ENCODE results near the gene TUBAL3. TPM values are rescaled to one million over a fixed set of nuclear protein-coding genes. Genes with fewer than 3 reads are reported as not detected.

TUBAL3 gene
- total RNA-seq, 1 experiment from 2014 or later: 0.98 TPM

DNA sequence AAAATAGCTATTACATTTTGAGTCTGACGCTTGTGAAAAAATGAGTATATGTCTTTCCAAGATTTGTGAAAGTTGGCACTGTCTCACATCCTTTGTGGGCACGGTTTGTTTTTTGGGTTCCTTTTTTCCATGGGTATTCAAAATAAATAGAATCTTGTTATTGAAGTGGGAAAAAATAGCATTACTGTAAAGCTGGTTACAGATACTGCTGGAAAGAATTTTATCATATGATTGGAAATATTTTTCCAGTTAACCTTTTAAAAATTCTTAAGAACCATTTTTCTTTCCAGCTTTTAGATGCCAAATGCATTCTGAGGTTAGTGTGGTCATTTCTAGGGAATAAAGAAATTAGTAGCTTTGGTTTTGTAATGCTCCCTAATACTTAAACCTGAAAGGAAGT, 19.1 kb upstream of the TUBAL3 start:
- Histone ChIP-seq H3K4me1 (ENCODE audit: control insufficient read depth in 1 of 2, insufficient read depth in 2 of 2, low read length in 2 of 2) (no peaks in the 10 kb centered on the region), H3K36me3 (ENCODE audit: control insufficient read depth in 1 of 2, insufficient read depth in 2 of 2, low read length in 2 of 2) (peaks cover 0 to 3% of the 10 kb centered on the region in 2 experiments; a peak in 1 of 4 replicates), H3K9me2 (ENCODE audit: insufficient read depth) (no peaks in the 10 kb centered on the region), H3K4me2 (ENCODE audit: low read length) (no peak overlapping the region), H3K4me3 (replicated peaks in 1 of 2; ENCODE audit: low read depth in 1 of 2, low read length in 2 of 2) (no peak overlapping the region), H3K79me2 (ENCODE audit: insufficient read depth, low read length) (peaks cover 94% of the 10 kb centered on the region), H3K9me3 (ENCODE audit: control insufficient read depth in 1 of 2, insufficient read depth in 1 of 2, low read depth in 1 of 2, low read length in 2 of 2) (no peaks in the 10 kb centered on the region; a peak in 1 of 4 replicates), H4K20me1 (ENCODE audit: insufficient read depth) (peaks cover 6% of the 10 kb centered on the region; the same call in 1 of the 2 replicates), H2AFZ (ENCODE audit: low read depth, low read length, poor library complexity, severe bottlenecking) (no peak overlapping the region), H3K27ac (ENCODE audit: low read depth, low read length) (no peak overlapping the region), H3K9ac (ENCODE audit: low read length) (no peak overlapping the region), H3K27me3 (ENCODE audit: insufficient read depth, low read length) (no peaks in the 10 kb centered on the region)
- RAD21 ChIA-PET (ENCODE audit: low non-redundant PET in 1 of 2, low total read pairs in 2 of 2, uncharacterized antibody in 2 of 2, unreplicated experiment in 2 of 2): no interaction called here
- CTCF ChIA-PET: interaction anchor here (1.4 to 2.9 kb wide), 3 partner anchors 10 to 609 kb away, joined by 3 to 23 read pairs (median 3); no protein-coding TSS in a partner anchor
- ATAC-seq (no peak), DNase-seq (ENCODE audit: low read depth, low spot score) (no peak)
- no peak for TF ChIP-seq ZFX (IDR thresholded peaks at IDR 0.05)
- no peak for TF ChIP-seq ELF1 (IDR thresholded peaks at IDR 0.05; ENCODE audit: borderline replicate concordance, low read depth)
- POLR2A ChIA-PET: no interaction called here
- intact Hi-C loops (cut with micrococcal nuclease): no loop called here
- no TSS peak for BruUV-seq (replicated peaks)

DNA sequence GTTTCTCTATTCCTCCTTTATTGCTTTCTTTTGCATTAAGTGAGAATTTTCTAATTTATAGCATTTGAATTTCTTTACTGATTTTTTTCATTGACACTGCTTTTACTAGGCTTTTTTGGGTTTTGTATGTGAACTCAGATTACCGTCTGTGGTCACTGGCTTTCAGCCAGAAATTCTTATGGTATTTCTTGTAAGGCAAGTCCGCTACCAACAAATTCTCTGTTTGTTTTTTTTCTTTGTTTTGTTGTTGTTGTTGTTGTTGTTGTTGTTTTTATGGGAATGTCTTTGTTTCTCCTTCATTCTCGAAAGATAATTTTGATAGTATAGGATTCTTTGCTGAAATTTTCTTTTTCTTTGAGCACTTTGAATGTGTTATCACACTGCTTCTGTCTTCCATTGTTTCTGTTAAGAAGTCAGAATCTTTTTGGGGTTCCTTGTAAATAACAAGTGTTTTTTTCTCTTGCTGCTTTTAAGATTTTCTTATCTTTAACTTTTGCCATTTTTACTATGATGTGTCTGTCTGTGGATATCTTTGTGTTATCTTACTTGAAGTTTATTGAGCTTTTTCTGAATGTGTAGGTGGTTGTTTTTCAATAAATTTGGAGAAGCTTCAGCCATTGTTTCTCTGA, 15.0 kb upstream of the TUBAL3 start:
- H3K4me2 ChIP-seq (ENCODE audit: low read length): no peak overlapping the region
- H4K20me1 ChIP-seq (ENCODE audit: insufficient read depth): peaks cover 6% of the 10 kb centered on the region; the same call in 1 of the 2 replicates
- intact Hi-C loops (cut with micrococcal nuclease): no loop called here
- 0 out of 4 replicates have a peak, but pooled peaks cover 0 to 7% of the 10 kb centered on the region in 2 experiments for H3K36me3 ChIP-seq (ENCODE audit: control insufficient read depth in 1 of 2, insufficient read depth in 2 of 2, low read length in 2 of 2)
- H3K9me3 ChIP-seq (ENCODE audit: control insufficient read depth in 1 of 2, insufficient read depth in 1 of 2, low read depth in 1 of 2, low read length in 2 of 2): peaks cover 3 to 4% of the 10 kb centered on the region in 2 experiments; a peak in 3 of 4 replicates
- no peaks in the 10 kb centered on the region for H3K27me3 ChIP-seq (ENCODE audit: insufficient read depth, low read length)
- H3K4me3 ChIP-seq (replicated peaks in 1 of 2; ENCODE audit: low read depth in 1 of 2, low read length in 2 of 2): no peak overlapping the region
- no peaks in the 10 kb centered on the region for H3K9me2 ChIP-seq (ENCODE audit: insufficient read depth)
- POLR2A ChIA-PET: no interaction called here
- RAD21 ChIA-PET (ENCODE audit: low non-redundant PET in 1 of 2, low total read pairs in 2 of 2, uncharacterized antibody in 2 of 2, unreplicated experiment in 2 of 2): no interaction called here
- no peak overlapping the region for H3K27ac ChIP-seq (ENCODE audit: low read depth, low read length)
- no peaks in the 10 kb centered on the region for H3K4me1 ChIP-seq (ENCODE audit: control insufficient read depth in 1 of 2, insufficient read depth in 2 of 2, low read length in 2 of 2)
- peaks cover 100% of the 10 kb centered on the region for H3K79me2 ChIP-seq (ENCODE audit: insufficient read depth, low read length)
- H2AFZ ChIP-seq (ENCODE audit: low read depth, low read length, poor library complexity, severe bottlenecking): no peak overlapping the region
- no peak overlapping the region for H3K9ac ChIP-seq (ENCODE audit: low read length)
- no peak for DNase-seq (ENCODE audit: low read depth, low spot score)
- BruUV-seq (replicated peaks): no TSS peak
- CTCF ChIA-PET: interaction anchor here (1.8 kb wide), 1 partner anchor 14 kb away, joined by 5 read pairs; no protein-coding TSS in a partner anchor
- ATAC-seq: no peak
- TF ChIP-seq EZH2 (IDR thresholded peaks at IDR 0.05): no peak
- TF ChIP-seq SIN3A (IDR thresholded peaks at IDR 0.05; ENCODE audit: low read depth): no peak
- TF ChIP-seq SRF (IDR thresholded peaks at IDR 0.05; ENCODE audit: low read depth): no peak
- TF ChIP-seq, protein P1, sequence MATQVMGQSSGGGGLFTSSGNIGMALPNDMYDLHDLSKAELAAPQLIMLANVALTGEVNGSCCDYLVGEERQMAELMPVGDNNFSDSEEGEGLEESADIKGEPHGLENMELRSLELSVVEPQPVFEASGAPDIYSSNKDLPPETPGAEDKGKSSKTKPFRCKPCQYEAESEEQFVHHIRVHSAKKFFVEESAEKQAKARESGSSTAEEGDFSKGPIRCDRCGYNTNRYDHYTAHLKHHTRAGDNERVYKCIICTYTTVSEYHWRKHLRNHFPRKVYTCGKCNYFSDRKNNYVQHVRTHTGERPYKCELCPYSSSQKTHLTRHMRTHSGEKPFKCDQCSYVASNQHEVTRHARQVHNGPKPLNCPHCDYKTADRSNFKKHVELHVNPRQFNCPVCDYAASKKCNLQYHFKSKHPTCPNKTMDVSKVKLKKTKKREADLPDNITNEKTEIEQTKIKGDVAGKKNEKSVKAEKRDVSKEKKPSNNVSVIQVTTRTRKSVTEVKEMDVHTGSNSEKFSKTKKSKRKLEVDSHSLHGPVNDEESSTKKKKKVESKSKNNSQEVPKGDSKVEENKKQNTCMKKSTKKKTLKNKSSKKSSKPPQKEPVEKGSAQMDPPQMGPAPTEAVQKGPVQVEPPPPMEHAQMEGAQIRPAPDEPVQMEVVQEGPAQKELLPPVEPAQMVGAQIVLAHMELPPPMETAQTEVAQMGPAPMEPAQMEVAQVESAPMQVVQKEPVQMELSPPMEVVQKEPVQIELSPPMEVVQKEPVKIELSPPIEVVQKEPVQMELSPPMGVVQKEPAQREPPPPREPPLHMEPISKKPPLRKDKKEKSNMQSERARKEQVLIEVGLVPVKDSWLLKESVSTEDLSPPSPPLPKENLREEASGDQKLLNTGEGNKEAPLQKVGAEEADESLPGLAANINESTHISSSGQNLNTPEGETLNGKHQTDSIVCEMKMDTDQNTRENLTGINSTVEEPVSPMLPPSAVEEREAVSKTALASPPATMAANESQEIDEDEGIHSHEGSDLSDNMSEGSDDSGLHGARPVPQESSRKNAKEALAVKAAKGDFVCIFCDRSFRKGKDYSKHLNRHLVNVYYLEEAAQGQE (IDR thresholded peaks at IDR 0.05; ENCODE audit: low read depth): no peak
- TF ChIP-seq YY1 (IDR thresholded peaks at IDR 0.05; ENCODE audit: extremely low read depth, insufficient replicate concordance, low read depth, low read length): no peak
- TF ChIP-seq ZNF274 (IDR thresholded peaks at IDR 0.05; ENCODE audit: low read depth, low read length): no peak
- no peak for TF ChIP-seq EGR1 (IDR thresholded peaks at IDR 0.05; ENCODE audit: low read depth)
- TF ChIP-seq CBX3 (IDR thresholded peaks at IDR 0.05; ENCODE audit: low read depth): no peak
- TF ChIP-seq, protein P2, sequence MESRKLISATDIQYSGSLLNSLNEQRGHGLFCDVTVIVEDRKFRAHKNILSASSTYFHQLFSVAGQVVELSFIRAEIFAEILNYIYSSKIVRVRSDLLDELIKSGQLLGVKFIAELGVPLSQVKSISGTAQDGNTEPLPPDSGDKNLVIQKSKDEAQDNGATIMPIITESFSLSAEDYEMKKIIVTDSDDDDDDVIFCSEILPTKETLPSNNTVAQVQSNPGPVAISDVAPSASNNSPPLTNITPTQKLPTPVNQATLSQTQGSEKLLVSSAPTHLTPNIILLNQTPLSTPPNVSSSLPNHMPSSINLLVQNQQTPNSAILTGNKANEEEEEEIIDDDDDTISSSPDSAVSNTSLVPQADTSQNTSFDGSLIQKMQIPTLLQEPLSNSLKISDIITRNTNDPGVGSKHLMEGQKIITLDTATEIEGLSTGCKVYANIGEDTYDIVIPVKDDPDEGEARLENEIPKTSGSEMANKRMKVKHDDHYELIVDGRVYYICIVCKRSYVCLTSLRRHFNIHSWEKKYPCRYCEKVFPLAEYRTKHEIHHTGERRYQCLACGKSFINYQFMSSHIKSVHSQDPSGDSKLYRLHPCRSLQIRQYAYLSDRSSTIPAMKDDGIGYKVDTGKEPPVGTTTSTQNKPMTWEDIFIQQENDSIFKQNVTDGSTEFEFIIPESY (IDR thresholded peaks at IDR 0.05; ENCODE audit: extremely low read depth, insufficient replicate concordance, low read length): no peak
- TF ChIP-seq SP1 (IDR thresholded peaks at IDR 0.05; ENCODE audit: low read depth): no peak
- TF ChIP-seq ZFX (IDR thresholded peaks at IDR 0.05): no peak
- no peak for TF ChIP-seq FOSL1 (IDR thresholded peaks at IDR 0.05; ENCODE audit: low read depth)
- no peak for TF ChIP-seq RAD21 (IDR thresholded peaks at IDR 0.05; ENCODE audit: low read depth)
- TF ChIP-seq EZH2phosphoT487 (IDR thresholded peaks at IDR 0.05; ENCODE audit: borderline replicate concordance): no peak
- no peak for TF ChIP-seq CEBPB (IDR thresholded peaks at IDR 0.05; ENCODE audit: low read depth)

Measured in HCT116 (cell line).